SH-SY5Y (cell line): ENCODE results near the gene LMAN1.

Experiments
- GATA2 ChIP-seq: IDR thresholded peaks from 2 replicates; pipeline ENCODE4 v1.6.1; 2011; ENCODE audit warnings: mild to moderate bottlenecking, low read depth, low read length
- GATA3 ChIP-seq: IDR thresholded peaks from 2 replicates; pipeline ENCODE4 v1.6.1; 2011; ENCODE audit warnings: low read depth, mild to moderate bottlenecking, low read length, moderate library complexity

The LMAN1 gene

GRCh38 chr18:59343926-59344325 is 15.1 kb downstream of the LMAN1 start:
- TF ChIP-seq GATA3 (no peak), GATA2 (no peak)

- TF ChIP-seq GATA2 (no peak), GATA3 (no peak)
These were observed 18.2 kb downstream of the LMAN1 start for GRCh38 chr18:59340817-59341216.

GRCh38 chr18:59340312-59340711 is 18.8 kb downstream of the LMAN1 start:
- TF ChIP-seq GATA2 (no peak), GATA3 (no peak)

- no peak for TF ChIP-seq GATA2
- TF ChIP-seq GATA3: no peak
These were observed 26.1 kb downstream of the LMAN1 start for GRCh38 chr18:59332986-59333385.

GRCh38 chr18:59328683-59329082 is 30.4 kb downstream of the LMAN1 start:
- TF ChIP-seq GATA2: no peak
- no peak for TF ChIP-seq GATA3

- TF ChIP-seq GATA2 (no peak), GATA3 (no peak)
These were observed 33.1 kb downstream of the LMAN1 start for GRCh38 chr18:59325965-59326364.

GRCh38 chr18:59324623-59324971 is 34.5 kb downstream of the LMAN1 start:
- TF ChIP-seq GATA3 (no peak), GATA2 (no peak)

GRCh38 chr18:59323931-59324622 is 35.0 kb downstream of the LMAN1 start:
- TF ChIP-seq GATA2 (no peak), GATA3 (no peak)

GRCh38 chr18:59318460-59319050 is 40.5 kb downstream of the LMAN1 start, which contains the start of gene CPLX4:
TSS of gene CPLX4 (minus strand) at chr18:59318649. CDS start at chr18:59318462, 187 bp downstream.
- TF ChIP-seq GATA3 (no peak), GATA2 (no peak)

- no peak for TF ChIP-seq GATA3
These were observed 47.4 kb downstream of the LMAN1 start for GRCh38 chr18:59311631-59312030.

GRCh38 chr18:59308938-59309260 is 50.2 kb downstream of the LMAN1 start:
- no peak for TF ChIP-seq GATA3
- TF ChIP-seq GATA2: no peak

GRCh38 chr18:59308248-59308937 is 50.7 kb downstream of the LMAN1 start:
- no peak for TF ChIP-seq GATA3
- TF ChIP-seq GATA2: no peak

GRCh38 chr18:59306640-59307039 is 52.4 kb downstream of the LMAN1 start:
- no peak for TF ChIP-seq GATA2
- TF ChIP-seq GATA3: no peak

GRCh38 chr18:59305295-59305694 is 53.8 kb downstream of the LMAN1 start:
- no peak for TF ChIP-seq GATA2
- TF ChIP-seq GATA3: no peak

GRCh38 chr18:59303656-59304195 is 55.3 kb downstream of the LMAN1 start:
- TF ChIP-seq GATA3 (no peak), GATA2 (no peak)
